ENCODE measurements around the gene PARP3. TPM values are rescaled to one million over a fixed set of nuclear protein-coding genes. Genes with fewer than 3 reads are reported as not detected.

The PARP3 gene
- total RNA-seq, 1 donor from 2014 or later, result 7.9 TPM

DNA sequence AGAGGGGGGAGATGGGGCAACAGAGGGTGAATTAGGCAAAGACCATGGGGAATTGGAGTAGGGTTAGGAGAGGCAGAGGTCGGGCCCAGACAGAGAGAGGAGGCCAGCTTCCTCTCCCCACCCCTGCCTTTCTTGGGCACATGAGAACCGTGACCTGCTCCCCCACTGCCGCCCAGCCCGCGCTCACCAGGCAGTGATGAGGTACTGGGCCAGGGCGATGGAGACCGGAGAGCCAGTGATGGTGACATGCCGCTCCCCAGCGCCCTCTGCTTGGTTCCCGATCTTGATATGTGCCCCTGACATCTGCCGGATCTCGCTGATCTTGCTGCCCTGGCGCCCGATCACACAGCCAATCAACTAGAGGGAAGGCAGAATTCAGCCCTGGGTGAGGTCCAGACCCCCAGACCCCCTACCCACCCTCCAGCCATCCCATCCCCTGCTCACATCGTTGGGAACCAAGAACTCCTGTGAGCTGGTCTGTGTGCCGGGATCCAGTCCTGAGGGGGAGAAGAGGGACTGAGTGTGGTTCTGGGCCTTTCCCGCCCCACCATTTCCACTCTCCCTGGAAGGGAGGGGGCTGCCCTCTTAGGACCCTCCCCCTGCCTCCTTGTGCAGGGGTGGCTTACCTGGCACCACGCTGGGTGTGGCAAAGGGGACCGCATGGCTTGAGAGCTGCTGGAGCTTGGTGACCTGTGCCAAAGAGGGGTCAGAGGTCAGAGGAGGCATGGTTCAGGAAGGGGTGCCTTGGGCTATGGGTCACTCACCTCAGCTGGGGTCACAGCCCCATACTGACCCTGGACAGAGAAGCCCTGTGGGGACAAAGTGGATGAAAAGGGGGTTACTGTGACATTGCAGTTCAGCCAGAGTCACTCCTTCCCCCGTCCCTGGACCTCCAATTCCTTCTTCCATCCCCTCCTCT, 16.7 kb downstream of the PARP3 start:
- Mint-ChIP-seq H3K9me3 (ENCODE audit: low read depth) (no peaks in the 10 kb centered on the region), H3K27me3 (peaks cover 14% of the 10 kb centered on the region)
- TF ChIP-seq, protein P1, sequence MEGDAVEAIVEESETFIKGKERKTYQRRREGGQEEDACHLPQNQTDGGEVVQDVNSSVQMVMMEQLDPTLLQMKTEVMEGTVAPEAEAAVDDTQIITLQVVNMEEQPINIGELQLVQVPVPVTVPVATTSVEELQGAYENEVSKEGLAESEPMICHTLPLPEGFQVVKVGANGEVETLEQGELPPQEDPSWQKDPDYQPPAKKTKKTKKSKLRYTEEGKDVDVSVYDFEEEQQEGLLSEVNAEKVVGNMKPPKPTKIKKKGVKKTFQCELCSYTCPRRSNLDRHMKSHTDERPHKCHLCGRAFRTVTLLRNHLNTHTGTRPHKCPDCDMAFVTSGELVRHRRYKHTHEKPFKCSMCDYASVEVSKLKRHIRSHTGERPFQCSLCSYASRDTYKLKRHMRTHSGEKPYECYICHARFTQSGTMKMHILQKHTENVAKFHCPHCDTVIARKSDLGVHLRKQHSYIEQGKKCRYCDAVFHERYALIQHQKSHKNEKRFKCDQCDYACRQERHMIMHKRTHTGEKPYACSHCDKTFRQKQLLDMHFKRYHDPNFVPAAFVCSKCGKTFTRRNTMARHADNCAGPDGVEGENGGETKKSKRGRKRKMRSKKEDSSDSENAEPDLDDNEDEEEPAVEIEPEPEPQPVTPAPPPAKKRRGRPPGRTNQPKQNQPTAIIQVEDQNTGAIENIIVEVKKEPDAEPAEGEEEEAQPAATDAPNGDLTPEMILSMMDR (IDR thresholded peaks at IDR 0.05; ENCODE audit: unreplicated experiment), result no peak

DNA sequence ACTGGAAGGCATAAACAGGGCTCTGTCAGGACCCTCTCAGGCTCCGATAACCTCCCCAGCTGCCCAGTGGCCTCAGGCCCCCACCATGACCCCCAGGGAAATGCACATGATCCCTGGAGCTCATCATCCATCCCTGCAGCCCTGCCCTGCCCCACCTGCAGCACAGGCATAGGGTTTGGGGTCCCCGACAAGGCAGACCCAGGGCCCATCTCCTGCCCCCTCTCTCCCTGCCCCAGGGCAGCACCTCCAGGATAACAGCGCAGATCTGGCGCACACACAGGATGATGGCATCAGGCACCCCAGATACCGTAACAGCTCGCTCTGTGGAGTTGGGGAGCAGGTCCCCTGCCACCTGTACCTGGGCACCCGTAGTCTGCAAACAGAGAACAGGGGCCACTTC, 17.5 kb downstream of the PARP3 start:
- H3K27me3 Mint-ChIP-seq, result peaks cover 6% of the 10 kb centered on the region
- no peaks in the 10 kb centered on the region for H3K9me3 Mint-ChIP-seq (ENCODE audit: low read depth)
- no peak overlapping the region for H3K4me3 Mint-ChIP-seq (ENCODE audit: low read depth)
- peaks cover 5% of the 10 kb centered on the region for H3K36me3 Mint-ChIP-seq (ENCODE audit: insufficient read depth)
- H3K4me1 Mint-ChIP-seq (ENCODE audit: low read depth), result peaks cover 3% of the 10 kb centered on the region
- H3K27ac Mint-ChIP-seq, result no peak overlapping the region
- DNase-seq (ENCODE audit: low spot score, unreplicated experiment), result no peak
- TF ChIP-seq, protein P1 (IDR thresholded peaks at IDR 0.05; ENCODE audit: unreplicated experiment), result no peak

More for the DNA sequence above, 16.7 kb downstream of the PARP3 start:
- H3K4me1 Mint-ChIP-seq (ENCODE audit: low read depth), result no peaks in the 10 kb centered on the region
- H3K27ac Mint-ChIP-seq, result no peak overlapping the region
- H3K36me3 Mint-ChIP-seq (ENCODE audit: insufficient read depth), result peaks cover 5% of the 10 kb centered on the region
- no peak overlapping the region for H3K4me3 Mint-ChIP-seq (ENCODE audit: low read depth)
- DNase-seq (ENCODE audit: low spot score, unreplicated experiment), result no peak

DNA sequence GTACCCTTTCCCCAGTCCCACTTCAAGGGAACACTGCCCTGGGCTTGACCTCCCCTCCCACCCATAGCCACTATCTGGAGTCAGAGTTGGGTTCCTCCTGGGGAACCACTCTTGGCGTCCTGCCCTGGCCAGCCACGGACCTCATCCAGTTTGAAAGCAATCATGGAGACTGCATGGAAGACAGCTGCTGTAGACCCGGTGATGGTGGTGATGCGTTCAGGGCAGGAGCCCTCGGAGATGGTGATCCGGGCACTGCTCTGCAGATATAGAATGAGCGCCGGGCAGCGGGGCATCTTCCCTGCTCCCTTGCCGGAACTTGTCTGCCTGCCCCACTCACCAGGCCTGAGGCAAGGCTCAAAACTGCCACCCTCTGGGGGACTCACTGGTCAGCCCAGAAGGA, 18.2 kb downstream of the PARP3 start:
- DNase-seq (ENCODE audit: low spot score, unreplicated experiment), result no peak
- TF ChIP-seq, protein P1 (IDR thresholded peaks at IDR 0.05; ENCODE audit: unreplicated experiment), result no peak
- H3K36me3 Mint-ChIP-seq (ENCODE audit: insufficient read depth), result peaks cover 8% of the 10 kb centered on the region
- H3K4me1 Mint-ChIP-seq (ENCODE audit: low read depth), result peaks cover 11% of the 10 kb centered on the region
- H3K27me3 Mint-ChIP-seq, result no peaks in the 10 kb centered on the region
- H3K4me3 Mint-ChIP-seq (ENCODE audit: low read depth), result no peak overlapping the region
- no peaks in the 10 kb centered on the region for H3K9me3 Mint-ChIP-seq (ENCODE audit: low read depth)
- H3K27ac Mint-ChIP-seq, result no peak overlapping the region

DNA sequence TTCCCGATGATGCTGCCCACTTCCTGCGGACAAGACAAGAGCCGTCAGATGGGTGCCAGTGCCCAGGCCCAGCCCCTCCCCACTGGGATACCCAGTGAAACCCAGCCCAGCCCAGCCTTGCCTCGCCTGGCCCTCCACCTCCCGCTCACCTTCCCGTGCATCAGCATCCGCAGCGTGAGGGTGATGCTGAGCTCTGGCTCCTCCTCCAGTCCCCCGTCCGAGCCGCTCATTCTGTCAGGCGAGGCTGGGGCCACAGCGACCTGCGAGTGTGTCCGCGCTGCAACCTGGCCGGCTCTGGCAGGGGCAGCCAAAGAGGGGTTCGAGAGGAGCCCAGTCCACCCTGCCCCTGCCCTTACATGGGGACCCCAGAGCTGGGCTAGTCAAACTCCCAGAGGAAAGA, 18.8 kb downstream of the PARP3 start:
- TF ChIP-seq, protein P1 (IDR thresholded peaks at IDR 0.05; ENCODE audit: unreplicated experiment), result no peak
- Mint-ChIP-seq H3K36me3 (ENCODE audit: insufficient read depth) (peaks cover 8% of the 10 kb centered on the region), H3K4me1 (ENCODE audit: low read depth) (peaks cover 17% of the 10 kb centered on the region), H3K27me3 (no peaks in the 10 kb centered on the region), H3K27ac (no peak overlapping the region), H3K9me3 (ENCODE audit: low read depth) (no peaks in the 10 kb centered on the region), H3K4me3 (ENCODE audit: low read depth) (no peak overlapping the region)
- DNase-seq (ENCODE audit: low spot score, unreplicated experiment), result no peak

DNA sequence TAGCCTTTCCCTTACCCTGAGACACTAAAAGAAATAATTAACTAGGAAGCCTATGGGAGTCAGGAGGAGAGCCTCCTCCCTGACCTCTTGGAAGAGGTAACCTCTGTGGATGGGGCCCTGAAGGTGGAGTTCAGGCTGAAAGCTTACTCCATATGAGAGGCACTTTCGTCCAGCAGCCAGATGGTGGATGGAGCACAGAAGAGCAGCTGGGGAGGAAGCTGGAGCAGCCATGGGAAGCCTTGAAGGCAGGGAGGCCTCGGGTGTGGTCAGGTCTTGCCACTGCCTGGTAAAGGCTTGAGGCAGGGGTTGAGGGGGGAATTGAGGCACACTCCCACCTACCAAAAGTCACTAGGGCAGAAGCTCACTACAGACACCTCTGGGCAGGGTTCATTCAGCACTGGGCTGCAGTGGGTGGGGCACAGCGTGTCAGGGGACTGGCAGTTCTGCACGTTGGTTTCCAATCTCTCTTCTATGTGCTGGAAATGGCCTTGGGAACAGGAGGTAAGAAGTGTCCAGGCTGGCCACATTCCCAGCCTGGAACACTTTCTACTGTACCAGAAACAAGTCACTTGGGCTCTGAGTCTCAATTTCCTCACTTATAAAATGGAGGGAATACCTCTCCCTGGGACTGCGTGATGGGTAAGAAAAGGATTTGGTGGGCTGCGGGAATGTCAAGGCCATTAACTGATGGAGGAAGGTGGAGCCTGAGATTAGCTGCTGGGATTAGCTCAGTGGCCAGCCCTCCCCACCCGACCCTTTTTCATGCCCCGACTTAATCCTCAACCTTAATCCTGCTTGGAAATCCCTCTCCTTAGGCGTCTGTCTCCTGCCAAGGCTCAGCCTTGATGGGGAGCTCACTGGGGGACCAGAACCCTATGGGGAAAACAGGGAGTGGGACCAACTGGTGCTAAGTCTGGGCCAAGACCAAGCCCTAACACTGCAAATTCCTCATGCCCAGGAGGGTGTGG, 19.7 kb downstream of the PARP3 start:
- no peak overlapping the region for H3K27ac Mint-ChIP-seq
- peaks cover 8% of the 10 kb centered on the region for H3K36me3 Mint-ChIP-seq (ENCODE audit: insufficient read depth)
- H3K27me3 Mint-ChIP-seq, result no peaks in the 10 kb centered on the region
- TF ChIP-seq, protein P1 (IDR thresholded peaks at IDR 0.05; ENCODE audit: unreplicated experiment), result no peak
- peaks cover 19% of the 10 kb centered on the region for H3K4me1 Mint-ChIP-seq (ENCODE audit: low read depth)
- DNase-seq (ENCODE audit: low spot score, unreplicated experiment), result no peak
- no peaks in the 10 kb centered on the region for H3K9me3 Mint-ChIP-seq (ENCODE audit: low read depth)
- no peak overlapping the region for H3K4me3 Mint-ChIP-seq (ENCODE audit: low read depth)

Data from progenitor cell of endocrine pancreas (in vitro differentiated cells).